Measurements from ENCODE around the gene VAV3.

VAV3 gene

DNA sequence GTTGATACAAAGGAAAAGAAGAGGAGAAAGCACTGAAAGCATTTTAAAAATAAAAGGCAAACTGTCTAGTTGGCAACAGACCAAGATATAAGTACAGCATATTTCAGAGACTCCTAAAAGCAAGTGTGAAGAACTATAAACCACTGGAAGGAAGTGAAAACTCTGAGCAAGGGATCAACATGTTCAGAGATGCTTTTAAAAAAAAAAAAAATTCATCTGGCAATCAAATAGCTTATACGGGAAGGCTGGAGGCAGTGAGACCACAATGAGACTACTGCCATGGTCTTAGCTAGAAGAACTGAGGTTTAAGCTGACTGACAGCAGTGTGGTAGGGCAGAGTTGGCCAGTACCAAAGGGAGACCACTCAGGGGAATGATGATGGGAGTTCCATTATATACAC is 124.3 kb downstream of the VAV3 start:
- DNase-seq (ENCODE audit: low read depth), result no peak

- no peak for DNase-seq (ENCODE audit: low read depth)
These were observed 126.9 kb downstream of the VAV3 start for GRCh38 chr1:107838056-107838455.

DNA sequence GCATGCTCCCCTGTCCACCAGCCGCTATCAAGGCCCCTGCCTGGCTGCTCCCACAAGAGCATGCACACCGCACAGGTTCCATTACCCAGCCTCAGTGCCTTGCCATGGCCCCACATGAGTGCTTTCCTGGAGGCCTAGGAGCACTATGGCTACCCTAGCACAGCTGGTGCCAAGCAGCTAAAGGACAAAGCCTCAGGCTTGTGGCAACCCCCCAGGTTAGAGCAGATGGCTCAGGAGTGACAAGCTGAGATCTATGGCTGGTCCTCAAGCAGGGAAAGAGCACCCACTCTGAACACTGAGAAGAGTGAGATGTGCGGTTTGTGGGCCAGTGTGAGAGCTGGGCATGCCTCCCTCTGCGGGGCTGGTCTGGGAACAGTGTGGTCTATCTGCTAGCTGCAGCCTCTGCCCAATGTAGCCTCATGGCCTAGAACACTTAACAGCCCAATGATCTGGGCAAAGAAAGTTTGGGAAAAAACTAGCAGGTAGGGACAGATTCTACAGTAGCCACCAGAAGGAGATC is 129.8 kb downstream of the VAV3 start:
- DNase-seq (ENCODE audit: low read depth), result no peak

DNA sequence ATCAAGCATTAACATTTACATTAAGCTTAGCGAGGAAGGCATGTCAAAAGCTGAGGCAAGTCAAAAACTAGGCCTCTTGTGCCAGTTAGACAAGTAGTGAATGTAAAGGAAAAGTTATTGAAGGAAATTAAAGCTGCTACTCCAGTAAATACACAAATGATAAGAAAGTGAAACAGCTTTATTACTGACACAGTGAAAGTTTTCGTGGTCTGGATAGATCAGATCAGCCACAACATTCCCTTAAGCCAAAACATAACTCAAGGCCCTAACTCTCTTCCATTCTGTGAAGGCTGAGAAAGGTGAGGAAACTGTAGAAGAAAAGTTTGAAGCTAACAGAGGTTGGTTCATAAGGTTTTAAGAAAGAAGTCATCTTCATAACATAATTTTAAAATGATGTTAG is 131.9 kb downstream of the VAV3 start:
- DNase-seq (ENCODE audit: low read depth), result no peak

DNA sequence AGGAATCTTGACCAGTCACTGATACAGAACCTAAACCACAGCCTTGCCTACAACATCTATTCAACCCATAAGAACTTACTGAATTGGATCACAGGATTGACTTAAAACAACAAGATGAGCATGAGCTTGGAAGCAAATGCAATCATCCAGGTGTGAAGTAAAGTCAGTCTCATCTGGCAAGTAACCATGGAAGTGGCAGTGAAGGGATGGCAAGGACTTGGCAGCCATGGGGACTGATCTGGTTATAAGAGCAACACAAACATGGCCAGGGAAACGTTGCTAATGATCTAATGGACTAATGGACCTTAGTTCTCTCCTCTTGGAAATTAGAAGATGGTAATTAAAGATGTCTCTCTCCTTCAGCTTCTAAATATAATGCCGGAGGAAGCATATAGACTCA is 133.1 kb downstream of the VAV3 start:
- no peak for DNase-seq (ENCODE audit: low read depth)

GRCh38 chr1:107830526-107830925 is 134.5 kb downstream of the VAV3 start:
- DNase-seq (ENCODE audit: low read depth), result no peak

DNA sequence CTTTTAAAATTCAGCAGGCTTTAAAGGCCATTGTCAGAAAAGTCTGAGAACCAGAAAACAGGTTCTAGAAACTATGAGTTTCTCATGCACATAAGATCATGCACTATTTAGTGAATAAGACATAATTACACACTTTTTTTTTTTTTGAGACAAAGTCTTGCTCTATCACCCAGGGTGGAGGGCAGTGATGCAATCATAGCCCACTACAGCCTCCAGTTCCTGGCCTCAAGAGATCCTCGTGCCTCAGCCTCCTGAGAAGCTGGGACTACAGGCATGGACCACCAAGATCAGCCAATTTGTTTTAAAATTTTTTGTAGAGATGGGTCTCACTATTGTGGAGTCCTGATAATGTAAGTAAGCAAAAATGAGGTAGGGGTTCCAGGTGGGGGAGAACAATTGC is 134.9 kb downstream of the VAV3 start:
- no peak for DNase-seq (ENCODE audit: low read depth)

GRCh38 chr1:107829036-107829770 is 135.8 kb downstream of the VAV3 start:
- no peak for DNase-seq (ENCODE audit: low read depth)

DNA sequence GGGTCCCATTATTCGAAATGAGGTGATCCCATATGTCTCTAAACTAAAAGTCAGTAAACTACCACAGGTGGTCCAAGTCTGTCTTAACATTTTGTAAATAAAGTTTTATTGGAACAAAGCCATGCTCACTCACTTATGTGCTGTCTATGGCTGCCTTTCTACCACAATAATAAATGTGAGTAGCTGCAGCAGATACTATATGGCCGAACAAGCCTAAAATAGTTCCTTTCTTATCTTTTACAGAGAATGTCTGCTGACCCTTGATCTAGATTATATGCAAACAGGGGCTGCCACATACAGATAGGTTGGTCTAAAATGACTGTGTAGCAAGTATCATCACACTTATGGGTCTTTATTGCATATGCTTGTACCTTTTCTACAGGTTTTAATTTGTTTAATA is 140.0 kb downstream of the VAV3 start:
- DNase-seq (ENCODE audit: low read depth), result no peak

DNA sequence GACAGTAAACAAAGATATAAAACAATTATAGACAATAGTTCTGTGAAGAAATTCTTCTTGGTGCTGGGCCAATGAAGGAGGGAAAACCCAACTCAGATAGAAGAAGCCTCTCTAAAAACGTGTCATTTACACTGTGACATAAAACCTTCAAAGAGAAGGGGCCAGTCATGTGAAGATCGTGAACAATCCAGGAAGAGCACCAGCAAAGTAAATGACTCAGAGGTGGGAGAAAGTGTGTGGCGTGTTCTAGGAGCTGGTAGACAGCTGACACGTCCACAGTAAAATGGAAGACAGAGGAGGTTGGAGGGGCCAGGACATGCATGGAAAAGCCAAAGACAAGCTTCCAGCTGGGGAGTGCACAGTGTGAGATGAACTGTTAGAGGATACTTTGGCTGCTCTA is 143.6 kb downstream of the VAV3 start:
- no peak for DNase-seq (ENCODE audit: low read depth)

GRCh38 chr1:107820801-107821200 is 144.2 kb downstream of the VAV3 start:
- DNase-seq (ENCODE audit: low read depth), result no peak

DNA sequence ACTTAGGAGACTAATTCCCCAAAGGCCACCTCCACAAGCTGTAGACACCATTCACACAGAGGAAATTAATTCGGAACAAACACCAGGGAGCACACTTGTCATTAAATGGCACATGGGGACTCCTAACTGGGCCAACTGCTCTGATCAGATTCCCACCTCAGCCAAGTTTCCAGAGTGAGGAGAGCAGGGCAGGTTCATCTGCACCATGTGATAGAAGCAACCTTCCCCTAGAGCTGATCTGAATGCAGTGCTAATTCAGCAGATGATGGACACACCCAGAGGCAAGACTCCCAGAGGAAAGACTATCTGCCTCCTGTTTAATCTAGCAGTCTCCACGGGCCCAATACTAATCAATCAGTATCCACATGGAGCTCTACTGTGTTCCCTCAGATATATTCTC is 147.0 kb downstream of the VAV3 start:
- no peak for DNase-seq (ENCODE audit: low read depth)

- DNase-seq (ENCODE audit: low read depth), result no peak
These were observed 147.8 kb downstream of the VAV3 start for GRCh38 chr1:107817206-107817605.

- DNase-seq (ENCODE audit: low read depth), result no peak
These were observed 154.6 kb downstream of the VAV3 start for GRCh38 chr1:107810291-107810951.

GRCh38 chr1:107807855-107808254 is 157.1 kb downstream of the VAV3 start:
- no peak for DNase-seq (ENCODE audit: low read depth)

DNA sequence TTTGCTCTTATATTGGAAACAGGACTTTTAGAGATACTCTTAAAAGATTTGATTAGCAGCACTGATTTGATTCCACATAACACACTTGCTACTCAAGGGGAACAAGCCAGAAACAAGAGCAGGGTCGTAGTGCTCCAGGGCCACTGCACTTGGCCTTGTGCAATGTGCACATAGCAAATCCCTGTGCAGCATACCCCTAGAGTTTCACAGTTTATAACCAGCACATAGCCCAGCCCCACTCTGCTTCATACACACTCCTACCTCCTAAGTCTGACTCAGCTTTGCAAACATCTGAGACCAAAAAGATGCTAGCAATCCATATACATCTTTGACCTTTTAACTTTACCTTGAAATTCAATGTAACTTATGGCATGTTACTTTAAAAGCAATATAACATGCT is 157.6 kb downstream of the VAV3 start:
- DNase-seq (ENCODE audit: low read depth), result no peak

- no peak for DNase-seq (ENCODE audit: low read depth)
These were observed 158.1 kb downstream of the VAV3 start for GRCh38 chr1:107806902-107807301.

GRCh38 chr1:107804741-107805140 is 160.2 kb downstream of the VAV3 start:
- DNase-seq (ENCODE audit: low read depth), result no peak

DNA sequence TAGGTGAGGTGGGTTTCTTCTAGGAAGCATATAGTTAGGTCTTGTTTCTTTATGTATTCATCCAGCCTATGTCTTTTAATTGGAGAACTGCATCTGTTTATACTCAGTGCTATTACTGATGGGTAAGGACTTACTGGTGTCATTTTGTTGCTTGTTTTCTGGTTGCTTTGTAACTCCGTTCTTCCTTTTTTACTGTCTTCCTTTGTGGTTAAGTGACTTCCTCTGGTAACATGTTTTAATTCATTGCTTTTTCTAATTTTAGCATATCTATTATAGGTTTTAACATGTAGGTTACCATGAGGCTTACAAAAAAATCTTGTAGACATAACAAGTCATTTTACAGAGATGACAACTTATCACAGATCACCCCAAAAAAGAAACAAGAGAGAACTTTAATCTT is 160.8 kb downstream of the VAV3 start:
- DNase-seq (ENCODE audit: low read depth), result no peak

- DNase-seq (ENCODE audit: low read depth), result no peak
These were observed 161.4 kb downstream of the VAV3 start for GRCh38 chr1:107803579-107803978.

GRCh38 chr1:107802654-107803053 is 162.3 kb downstream of the VAV3 start:
- DNase-seq (ENCODE audit: low read depth), result no peak

GRCh38 chr1:107795994-107796393 is 169.0 kb downstream of the VAV3 start:
- DNase-seq (ENCODE audit: low read depth), result no peak

- DNase-seq (ENCODE audit: low read depth), result no peak
These were observed 169.5 kb downstream of the VAV3 start for GRCh38 chr1:107795441-107795840.

DNA sequence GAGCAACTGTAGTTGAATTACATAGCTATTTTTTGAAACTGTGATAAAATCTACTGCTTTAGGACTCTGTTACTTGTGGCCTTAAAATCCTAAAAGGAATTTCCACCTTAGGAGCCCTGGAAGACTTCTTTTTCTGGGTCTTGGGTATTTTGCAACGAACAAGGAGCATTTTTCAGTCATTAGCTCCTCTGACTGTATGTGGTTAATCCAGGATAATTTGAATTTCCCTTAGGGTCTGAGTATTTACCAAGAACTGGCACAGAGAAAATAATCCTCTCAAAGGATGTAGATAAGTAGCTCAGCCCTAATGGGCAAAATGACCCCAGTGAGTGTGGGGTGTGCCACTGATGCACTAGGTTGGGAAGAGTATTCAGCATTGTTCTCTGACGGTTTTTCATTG is 170.4 kb downstream of the VAV3 start:
- DNase-seq (ENCODE audit: low read depth), result no peak

Measured in fibroblast of gingiva (primary cell).